NCI-H2196 treated with DMSO at 0.1 percent for 48 hours (cell line): ENCODE measurements around the gene GFRAL.

Source experiments
- DNase-seq: peaks from one replicate; lab custom pipeline; 2025; ENCODE audit not compliant: unreplicated experiment; lab: John Stamatoyannopoulos, UW

GFRAL gene

DNA sequence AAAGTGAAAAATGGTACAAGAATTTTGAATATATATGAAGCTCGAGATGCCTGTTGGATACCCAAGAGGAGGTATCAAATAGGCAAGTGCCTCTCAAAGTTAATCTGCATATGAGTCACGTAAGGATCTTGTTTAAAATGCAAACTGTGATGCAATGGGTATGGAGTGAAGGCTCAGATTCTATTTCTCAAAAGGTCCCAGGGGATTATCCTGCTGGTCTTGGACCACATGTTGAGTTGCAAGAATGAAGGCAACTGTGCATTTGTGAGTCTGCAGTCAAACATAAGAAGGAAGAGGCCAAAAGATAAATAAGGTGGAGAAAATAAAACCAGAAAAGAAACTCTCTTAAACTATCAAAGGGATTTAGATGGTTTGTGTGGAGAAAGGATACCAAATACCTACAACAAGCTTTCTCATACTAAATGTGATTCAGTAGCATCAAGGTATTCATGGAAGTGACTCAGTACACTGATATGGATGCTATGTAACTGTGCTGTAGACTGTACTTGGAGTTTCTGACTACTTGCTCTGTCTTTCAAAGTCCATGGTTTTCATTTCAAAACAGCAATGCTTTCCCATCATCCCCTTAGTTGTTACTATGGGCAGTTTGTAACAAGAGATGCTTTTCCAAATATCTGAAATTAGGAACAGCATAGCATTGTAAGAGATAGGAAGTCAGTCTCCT is 106.3 kb downstream of the GFRAL start:
- DNase-seq = no peak

DNA sequence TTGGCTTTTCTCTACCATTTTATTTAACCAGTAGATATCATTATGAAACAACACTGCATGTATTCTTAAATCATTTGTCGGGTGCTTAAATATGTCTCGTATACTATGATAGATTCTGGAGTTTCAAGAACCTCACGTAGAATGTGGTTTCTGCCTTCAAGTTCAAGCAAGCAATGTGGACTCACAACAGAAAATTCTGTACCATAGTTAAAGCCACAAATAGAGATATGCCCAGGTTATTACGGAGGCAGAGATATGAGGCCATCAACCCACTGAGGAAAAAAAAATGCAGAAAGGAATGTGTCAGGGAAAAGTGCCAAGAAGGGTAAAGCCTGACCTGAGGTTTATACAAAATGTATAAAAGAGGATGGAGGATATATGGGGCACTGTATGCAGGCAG is 109.9 kb downstream of the GFRAL start:
- DNase-seq = no peak

DNA sequence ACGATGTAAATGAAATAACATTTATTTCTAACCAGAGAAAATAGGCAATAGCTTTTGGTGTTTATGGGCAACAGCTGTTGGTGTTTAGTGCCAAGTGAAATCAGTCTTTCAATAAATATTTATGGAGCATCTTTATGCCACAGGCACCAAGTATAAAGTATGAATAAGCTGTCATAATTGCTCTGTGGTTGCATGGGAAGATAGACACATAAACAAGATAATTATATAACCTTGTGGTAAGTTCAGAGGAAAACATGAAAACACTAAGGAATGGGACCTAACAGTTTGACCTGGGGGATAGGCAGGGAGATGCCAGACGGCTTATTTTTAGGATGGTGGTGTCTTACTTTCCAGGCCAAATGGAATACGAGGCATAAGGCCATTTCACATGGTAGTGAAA is 110.9 kb downstream of the GFRAL start:
- no peak for DNase-seq

DNA sequence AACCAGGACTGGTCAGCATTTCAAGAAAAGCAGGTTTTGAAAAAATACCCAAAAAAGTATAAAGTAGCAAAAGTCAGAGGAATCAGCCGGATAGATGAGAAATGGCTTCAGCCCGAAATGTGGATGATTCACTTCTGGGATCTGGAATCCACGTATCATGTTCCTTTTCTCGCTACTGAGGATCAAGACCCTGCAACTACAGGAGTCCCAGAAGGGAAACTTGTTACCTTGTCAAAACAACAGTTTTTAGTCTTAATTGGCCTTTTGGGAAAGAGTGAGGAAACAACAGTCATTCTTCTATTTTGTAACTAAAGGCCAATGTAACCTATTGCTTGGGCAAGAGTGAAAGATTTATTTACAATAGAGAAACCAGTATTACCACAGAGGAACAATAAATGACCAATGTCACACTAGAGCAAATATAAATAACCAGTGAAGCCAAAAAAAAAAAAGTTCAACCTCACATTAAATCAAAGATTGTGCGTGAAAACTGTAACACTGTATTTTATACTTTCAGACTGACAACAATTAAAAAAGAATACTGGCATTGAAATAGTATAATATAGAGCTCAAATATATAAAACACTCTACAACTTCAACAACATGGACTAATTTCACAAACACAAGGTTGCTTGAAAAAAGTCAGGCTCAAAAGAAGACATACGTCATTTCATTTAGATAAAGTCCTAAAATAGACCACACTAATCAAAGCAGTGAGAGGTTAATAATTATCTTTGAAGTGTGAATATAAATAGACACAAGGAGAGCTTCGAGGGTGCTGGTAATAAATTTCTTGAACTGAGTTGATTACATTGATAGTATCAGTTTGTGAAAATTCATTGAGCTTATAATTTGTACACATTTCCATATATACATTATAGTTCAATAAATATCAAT is 116.2 kb downstream of the GFRAL start:
- DNase-seq = no peak

DNA sequence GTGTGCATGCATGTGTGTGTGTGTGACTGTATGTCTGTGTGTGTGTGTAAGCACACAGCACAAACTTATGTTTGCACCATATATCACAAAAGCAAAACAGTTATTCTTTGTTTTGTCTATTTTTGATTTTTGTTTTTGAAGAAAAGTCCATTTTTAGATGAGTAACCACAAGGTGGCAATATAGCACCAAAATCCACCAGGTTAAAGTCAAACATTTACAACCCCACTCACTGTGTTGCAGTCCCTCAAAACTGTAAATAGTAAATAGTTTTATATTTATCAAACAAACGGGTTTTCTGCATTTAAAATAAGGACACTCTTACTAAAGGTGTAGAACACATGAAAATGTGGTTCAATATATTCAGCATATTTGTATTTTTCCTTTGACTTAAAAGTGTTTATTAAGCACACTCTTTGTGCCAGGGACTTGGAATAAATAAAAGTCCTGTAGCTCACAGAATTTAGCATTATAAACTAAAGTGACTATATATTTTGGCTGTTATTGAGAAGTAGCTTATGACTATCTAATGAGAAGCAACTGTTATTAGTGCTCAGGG is 118.5 kb downstream of the GFRAL start:
- DNase-seq = no peak

DNA sequence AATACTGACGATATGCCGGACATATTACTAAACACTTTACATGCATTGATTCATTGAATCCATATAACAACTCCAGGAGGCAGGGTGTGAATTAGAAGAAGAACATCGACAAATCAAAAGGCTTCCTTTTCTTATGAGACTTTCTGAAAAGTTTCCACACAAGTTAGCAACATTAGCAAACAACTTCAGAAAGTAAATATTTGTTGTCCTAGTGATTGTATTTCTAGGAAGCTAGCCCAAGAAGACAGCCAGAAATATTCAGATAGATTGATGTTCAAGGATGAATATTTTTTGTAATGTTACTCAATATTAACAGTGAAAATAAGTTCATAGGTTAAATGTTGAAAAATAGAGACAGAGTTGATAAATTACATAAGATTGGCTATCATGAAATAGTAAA is 120.6 kb downstream of the GFRAL start:
- DNase-seq = no peak

DNA sequence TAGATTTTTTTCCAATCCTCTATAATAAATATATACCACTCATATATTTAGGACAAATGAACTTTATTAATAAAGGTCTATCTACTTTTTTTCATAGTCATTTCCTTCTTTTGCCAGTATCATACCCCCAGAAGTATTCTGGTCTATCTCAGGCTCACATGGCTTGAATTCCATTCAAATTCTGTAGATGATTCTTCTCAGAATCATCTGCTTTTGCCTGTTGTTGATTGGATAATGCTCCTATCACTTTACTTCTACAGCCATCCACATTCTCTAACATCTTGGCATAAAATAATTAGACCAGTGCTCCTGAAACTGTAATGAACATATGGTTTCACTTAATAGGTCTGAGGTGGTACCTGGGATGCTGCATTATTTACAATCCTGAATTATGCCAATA is 121.2 kb downstream of the GFRAL start:
- DNase-seq = no peak

DNA sequence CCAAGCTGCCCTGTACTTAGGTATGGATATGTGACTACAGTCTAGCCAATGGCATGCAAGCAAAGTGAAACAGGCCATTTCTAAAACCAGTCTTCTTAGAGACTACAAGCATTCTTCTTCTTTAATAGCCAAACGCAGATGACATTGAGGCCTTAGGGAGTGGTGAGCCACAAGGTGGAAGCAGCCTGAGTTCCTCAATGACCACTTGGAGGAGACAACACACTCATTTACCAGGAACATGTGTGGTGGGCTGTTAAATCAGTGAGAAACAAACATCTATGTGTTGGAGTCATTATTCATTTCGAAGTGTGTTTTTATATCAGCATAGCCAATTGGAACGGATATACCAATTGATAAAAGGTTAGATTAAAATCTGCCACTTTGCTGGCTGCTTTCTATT is 122.0 kb downstream of the GFRAL start:
- DNase-seq = no peak

DNA sequence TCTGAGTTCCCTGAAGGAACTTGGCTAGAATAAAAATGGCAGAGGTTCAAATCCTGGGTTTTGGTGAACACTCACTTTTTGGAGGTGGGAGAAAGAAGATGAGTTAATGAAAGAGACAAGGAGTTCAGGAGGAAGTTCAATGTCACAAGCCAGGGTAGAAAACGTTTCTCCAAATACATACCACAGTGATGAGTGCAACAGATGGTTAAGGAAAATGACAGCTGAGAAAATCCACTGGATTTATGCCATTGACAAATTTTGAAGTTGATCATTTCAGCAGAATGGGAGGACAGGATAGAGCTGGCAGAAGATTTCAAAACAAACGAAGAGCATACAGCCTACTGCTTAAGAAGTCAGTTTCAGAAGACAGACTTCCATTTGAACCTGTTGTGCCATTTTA is 122.7 kb downstream of the GFRAL start:
- no peak for DNase-seq
